Fibroblast of villous mesenchyme (primary cell): ENCODE results near the gene LSM14A. TPM values are rescaled to one million over a fixed set of nuclear protein-coding genes. Genes with fewer than 3 reads are reported as not detected.

ENCODE experiments used
- DNase-seq: peaks from one replicate; pipeline ENCODE4 v3.0.0-alpha.2; 2010; ENCODE audit warnings: low read depth
- H3K4me3 ChIP-seq: 2 replicates; pipeline ENCODE4 v1.5.1; 2011; ENCODE audit warnings: low read depth, mild to moderate bottlenecking, low read length
- total RNA-seq: library from RNA; depleted of rRNA; stranded (reverse); fragments of >200 nt; gene quantifications from 2 replicates; pipeline ENCODE4 v1.2.3, GENCODE V29; 2012
- TF ChIP-seq, protein P1 (sequence below): IDR thresholded peaks from 2 replicates; pipeline ENCODE4 v1.5.1; 2012; ENCODE audit warnings: low read depth, mild to moderate bottlenecking, low read length; ENCODE audit not compliant: insufficient read depth

The LSM14A gene
- total RNA-seq, 1 donor: 72.1 TPM

DNA sequence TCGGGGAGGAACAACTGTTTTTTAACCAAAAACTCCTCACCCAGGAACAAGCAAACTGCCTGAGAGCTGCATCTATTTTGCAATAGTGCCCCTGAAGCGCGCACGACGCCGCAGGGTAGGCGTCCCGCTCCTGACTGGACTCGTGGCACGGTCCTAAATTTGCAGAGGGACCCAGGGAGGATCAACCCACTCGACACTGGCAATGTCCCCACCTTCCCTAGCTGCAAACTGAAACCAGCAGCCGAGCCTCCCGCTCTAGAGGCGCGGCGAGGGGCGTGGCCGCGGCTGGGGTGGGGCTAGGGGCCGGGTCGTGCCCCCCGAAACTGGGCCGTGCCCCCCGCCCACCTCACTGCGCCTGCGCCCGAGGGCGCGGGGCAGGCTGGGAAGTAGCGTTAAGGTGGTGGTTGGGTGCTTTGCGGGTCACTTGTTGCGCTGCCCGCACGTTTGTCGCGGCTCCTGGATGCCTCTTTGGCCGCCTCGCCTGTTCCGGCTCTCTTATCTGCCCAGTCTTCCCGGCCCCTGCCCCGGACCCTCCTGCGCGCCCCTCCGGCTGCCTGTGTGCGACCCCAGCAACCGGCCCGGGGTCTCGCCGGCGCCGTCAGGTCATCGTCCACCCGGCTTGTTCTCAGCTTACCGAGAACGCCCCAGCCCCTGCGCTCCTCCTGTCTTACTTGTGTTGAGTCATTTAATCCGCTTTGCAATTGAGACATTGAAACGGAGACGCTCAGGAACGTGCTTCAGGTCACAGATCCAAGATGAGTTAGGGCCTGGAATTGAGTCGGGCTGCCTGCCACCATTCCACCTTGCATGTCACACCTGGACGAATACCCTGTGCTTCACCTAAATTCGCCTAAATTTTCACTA, 37.9 kb upstream of the LSM14A start:
- TF ChIP-seq, protein P1, sequence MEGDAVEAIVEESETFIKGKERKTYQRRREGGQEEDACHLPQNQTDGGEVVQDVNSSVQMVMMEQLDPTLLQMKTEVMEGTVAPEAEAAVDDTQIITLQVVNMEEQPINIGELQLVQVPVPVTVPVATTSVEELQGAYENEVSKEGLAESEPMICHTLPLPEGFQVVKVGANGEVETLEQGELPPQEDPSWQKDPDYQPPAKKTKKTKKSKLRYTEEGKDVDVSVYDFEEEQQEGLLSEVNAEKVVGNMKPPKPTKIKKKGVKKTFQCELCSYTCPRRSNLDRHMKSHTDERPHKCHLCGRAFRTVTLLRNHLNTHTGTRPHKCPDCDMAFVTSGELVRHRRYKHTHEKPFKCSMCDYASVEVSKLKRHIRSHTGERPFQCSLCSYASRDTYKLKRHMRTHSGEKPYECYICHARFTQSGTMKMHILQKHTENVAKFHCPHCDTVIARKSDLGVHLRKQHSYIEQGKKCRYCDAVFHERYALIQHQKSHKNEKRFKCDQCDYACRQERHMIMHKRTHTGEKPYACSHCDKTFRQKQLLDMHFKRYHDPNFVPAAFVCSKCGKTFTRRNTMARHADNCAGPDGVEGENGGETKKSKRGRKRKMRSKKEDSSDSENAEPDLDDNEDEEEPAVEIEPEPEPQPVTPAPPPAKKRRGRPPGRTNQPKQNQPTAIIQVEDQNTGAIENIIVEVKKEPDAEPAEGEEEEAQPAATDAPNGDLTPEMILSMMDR: no peak
- peak; percentile 77 for DNase-seq
- peak overlapping the region; percentile 81 for H3K4me3 ChIP-seq

DNA sequence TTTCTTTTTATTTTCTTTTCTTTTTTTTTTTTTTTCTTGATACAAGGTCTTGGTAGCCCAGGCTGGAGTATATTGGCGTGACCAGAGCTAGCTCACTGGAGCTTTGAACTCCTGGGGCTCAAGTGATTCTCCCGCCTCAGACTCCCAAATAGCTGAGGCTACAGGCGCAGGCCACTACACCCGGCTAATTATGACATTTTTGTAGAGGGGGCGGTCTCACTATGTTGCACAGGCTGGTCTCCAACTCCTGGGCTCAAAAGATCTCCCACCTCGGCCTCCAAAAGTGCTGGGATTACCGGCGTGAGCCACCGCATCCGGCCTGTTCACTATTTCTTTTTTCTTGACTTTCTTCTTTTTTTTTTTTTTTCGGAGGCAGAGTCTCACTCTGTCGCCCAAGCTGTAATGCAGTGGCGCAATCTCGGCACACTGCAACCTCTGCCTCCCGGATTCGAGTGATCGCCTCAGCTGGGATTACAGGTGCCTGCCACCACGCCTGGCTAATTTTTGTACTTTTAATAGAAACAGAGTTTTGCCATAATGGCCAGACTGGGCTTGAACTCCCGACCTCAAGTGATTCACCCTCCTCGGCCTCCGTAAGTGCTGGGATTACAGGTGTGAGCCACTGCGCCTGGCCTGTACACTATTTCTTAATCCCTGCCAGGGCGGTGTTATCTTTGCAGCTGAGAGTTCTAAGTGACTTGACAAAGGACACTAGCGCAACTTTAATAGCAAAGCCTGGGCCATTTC, 37.1 kb upstream of the LSM14A start:
- DNase-seq: peak; percentile 51
- peak overlapping the region; percentile 81 for H3K4me3 ChIP-seq
- TF ChIP-seq, protein P1: no peak

DNA sequence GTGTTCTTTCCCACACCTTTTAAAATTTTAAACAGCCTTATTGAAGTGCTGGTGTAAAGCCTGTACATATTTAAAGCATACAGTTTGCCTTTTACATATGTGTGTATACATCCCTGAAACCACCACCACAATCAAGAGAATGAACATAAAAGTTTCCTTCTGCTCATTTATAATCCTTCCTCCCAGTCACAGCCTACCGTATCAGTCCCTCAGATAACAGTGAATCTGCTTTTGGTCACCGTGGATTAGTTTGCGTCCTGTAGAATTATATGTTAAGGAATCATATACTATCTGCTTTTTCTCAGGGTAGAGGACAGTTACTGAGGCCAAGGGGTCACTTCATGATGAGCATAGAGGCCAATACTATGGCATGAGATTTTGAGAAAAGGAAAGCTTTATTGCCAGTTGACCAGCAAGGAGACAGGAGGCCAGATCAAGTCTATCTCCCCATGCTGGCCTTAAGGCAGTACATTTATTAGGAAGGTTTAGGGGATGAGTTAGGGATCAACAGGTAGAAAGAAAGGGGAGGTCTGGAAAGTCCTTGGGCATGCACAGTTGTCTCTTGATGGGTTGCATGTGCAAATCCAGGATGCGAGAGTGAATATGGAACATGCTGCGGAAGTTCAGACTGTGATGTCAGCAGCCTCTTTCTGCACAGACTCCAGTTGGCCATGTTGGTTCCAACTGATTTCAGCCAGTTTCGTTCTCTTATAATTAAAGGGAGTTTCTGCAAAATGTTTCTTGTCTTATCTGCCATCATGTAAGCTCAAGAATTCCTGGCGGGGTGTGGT, 36.3 kb upstream of the LSM14A start:
- TF ChIP-seq, protein P1: no peak
- DNase-seq: peak; percentile 53
- H3K4me3 ChIP-seq: no peak overlapping the region

DNA sequence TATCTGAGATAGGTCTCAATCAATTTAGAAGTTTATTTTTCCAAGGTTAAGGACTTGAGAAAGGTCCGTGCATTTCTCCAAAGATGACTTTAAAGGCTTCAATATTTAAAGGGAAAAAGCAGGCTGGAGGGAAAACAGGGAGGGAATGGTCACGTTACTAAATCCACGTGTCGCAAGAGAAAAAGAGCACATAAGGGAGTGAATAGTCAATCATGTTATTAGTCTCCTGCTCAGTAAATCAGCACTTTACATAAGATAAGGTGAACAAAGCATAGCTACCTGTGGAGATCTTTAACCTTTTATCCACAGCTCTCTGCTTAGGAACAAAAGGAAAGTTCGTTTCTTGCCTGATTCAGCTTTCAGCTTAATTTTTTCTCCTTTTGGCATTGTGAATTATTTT, 31.3 kb upstream of the LSM14A start:
- H3K4me3 ChIP-seq: no peak overlapping the region
- TF ChIP-seq, protein P1: no peak
- DNase-seq: no peak

DNA sequence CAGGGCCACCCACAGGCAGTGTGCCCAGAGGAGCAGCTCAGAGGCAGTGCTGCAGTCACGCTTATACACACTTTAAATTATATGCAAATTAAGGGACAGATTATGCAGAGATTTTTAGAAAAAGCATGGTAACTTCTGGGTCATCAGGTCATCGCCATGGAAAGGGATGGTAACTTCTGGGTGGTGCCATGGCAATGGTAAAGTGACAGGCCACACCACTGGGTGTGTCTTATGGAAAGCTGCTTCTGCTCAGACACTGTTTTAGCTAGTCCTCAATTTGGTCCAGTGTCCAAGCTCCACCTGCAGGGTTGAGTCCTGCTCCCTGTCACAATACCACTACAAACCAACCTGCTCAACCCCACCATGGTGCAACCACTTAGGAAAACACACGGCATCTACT, 29.9 kb upstream of the LSM14A start:
- DNase-seq: no peak
- H3K4me3 ChIP-seq: no peak overlapping the region
- TF ChIP-seq, protein P1: no peak

DNA sequence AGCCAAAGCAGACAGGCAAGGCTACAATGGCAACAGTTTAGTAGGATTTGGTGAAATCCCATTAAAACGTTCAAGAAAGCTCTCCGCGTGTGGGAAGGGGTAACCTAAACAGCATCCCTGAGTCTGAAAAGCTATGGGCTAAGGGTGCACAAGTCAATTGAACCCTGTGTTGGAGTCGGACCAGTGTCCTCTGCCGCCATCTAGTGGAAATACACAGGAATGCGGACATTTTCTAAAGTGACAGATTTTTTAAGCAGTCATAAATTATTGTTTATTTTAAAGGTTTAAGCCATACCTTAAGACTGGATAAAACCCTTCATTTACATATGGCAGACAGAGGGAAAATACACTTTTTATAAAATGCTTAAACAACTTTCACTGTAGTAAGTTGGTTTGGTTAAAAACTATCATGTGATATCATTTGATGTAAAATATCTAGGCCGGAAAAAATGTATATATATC, 26.5 kb upstream of the LSM14A start:
- TF ChIP-seq, protein P1: peak; percentile 86
- DNase-seq: peak; percentile 67
- H3K4me3 ChIP-seq: no peak overlapping the region
